Activated CD8-positive, alpha-beta T cell treated with anti-CD3 and anti-CD28 coated beads for 36 hours (primary cell): ENCODE data around the gene PRELID3B. TPM values are rescaled to one million over a fixed set of nuclear protein-coding genes. Genes with fewer than 3 reads are reported as not detected.

Source experiments
- ATAC-seq: fragments of 200-7000 bp; cut with Tn5 transposase; one replicate; pipeline ENCODE4 v1.10.0; 2021; ENCODE audit warnings: mild to moderate bottlenecking, moderate library complexity
- CTCF ChIA-PET: fragments of 350-600 bp; sonication (Branson Sonifier 250); formaldehyde crosslinking; loops from one replicate; lab custom pipeline; 2021; ENCODE audit warnings: antibody characterized with exemption; lab: Charles Lee
- POLR2A ChIA-PET: fragments of 350-600 bp; sonication (Branson Sonifier 250); formaldehyde crosslinking; loops from one replicate; lab custom pipeline; 2021; ENCODE audit warnings: antibody characterized with exemption; lab: Charles Lee
- DNase-seq: peaks from one replicate; pipeline ENCODE4 v3.0.0-alpha.2; 2020
- H3K27ac Mint-ChIP-seq: one replicate; pipeline ENCODE4 v1.8.0; 2021; ENCODE audit warnings: mild to moderate bottlenecking, mixed read lengths
- H3K27me3 Mint-ChIP-seq: one replicate; pipeline ENCODE4 v1.8.0; 2021; ENCODE audit warnings: mixed read lengths
- H3K36me3 Mint-ChIP-seq: one replicate; pipeline ENCODE4 v1.8.0; 2021; ENCODE audit warnings: low read depth, mixed read lengths
- H3K4me1 Mint-ChIP-seq: one replicate; pipeline ENCODE4 v1.8.0; 2021; ENCODE audit warnings: low read depth, mixed read lengths
- H3K4me3 Mint-ChIP-seq: one replicate; pipeline ENCODE4 v1.8.0; 2021; ENCODE audit warnings: mild to moderate bottlenecking, moderate library complexity, mixed read lengths
- H3K9me3 Mint-ChIP-seq: one replicate; pipeline ENCODE4 v1.8.0; 2021; ENCODE audit warnings: mixed read lengths
- intact Hi-C: fragments of 100-400 bp; cut with micrococcal nuclease; formaldehyde crosslinking; loops from one replicate; pipeline ENCODE4 v1.10.0; 2022
- total RNA-seq, 2 experiments: library from RNA; stranded (reverse); gene quantifications; one replicate each; pipeline ENCODE4 v1.2.3, GENCODE V29; 2021
- TF ChIP-seq, protein P1 (sequence below): fragments of 200-600 bp; IDR thresholded peaks from one replicate; pipeline ENCODE4 v1.8.0; 2022; ENCODE audit warnings: antibody characterized with exemption, mild to moderate bottlenecking

The PRELID3B gene
- total RNA-seq, 2 experiments from 2014 or later: 140 to 145 TPM

DNA sequence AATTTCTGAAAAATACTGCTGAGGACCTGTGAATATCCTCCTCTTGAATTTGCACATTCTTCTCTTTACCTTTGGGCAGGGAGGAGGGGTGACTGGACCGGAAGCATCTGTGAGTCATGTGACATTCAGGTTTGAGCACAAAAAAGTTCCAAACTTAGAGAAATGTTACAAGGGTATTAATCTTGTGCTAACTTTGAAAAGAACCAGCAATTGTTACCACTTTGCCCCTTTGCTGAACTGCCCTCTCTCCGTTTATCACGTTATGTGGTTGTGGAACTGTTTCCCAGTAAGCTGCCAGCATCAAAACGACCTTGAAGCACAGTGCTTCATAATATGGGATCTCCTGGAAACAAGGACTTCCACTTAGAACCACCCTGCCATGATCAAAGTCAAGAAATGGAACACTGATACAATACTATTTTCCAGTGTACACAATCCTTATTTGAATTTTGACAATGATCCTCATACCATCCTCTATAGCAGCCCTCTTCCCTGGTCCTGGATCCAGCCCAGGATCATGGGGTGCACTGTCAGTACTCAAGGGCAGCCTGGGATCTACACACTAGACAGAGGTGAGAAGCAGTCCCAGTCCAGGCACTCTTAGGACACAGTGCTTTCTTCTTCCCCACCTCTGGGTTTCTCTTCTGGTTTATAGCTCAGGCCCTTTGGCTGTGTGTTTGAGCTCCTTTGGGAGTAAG is 25.6 kb downstream of the PRELID3B start:
- CTCF ChIA-PET: no interaction called here

DNA sequence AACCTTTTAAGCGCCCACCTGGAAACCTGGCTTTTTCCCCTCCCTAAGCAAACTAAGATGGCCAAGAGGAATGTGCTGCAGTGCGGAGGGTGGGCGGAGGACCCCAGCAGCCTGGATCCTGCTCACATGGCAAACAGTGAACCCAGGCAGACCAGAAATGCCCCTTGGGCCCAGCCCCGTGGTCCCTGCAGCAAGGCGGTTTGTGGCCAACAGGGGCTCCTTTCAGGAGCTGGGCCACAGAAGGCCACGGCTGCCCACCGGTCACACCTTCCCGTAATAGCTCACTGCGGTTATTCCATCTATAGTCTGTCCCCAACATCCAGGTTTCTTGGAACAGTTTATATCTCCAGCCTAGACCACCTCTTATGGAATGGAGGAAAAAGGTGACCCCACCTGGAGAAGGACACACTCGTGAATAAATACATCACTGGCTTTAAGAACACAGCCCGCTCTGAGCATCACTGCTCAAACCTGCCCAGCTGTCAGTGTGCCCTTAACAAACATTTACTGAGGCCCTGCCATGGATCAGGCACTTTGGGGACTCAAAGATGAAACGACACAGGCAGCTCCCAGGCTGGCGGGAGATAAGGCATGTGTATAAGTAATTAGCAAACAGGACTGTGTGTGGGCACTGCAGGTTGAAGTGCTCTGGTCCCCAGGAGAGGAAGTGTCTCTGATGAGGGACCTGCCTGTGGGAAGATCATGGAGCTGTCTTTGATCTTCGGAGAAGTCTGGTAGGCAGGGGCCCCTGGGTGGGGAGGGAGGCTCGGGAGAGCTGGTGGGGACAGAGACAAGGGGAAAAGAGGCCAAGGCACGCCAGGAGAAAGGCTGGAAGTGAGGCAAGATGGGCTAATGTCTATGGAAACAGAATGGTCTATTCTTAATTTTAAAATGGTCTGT is 26.5 kb downstream of the PRELID3B start:
- ATAC-seq (no peak), DNase-seq (no peak)
- peak overlapping the region; percentile 57 for H3K27ac Mint-ChIP-seq
- no peaks in the 10 kb centered on the region for H3K9me3 Mint-ChIP-seq
- intact Hi-C loops: no loop called here
- peaks cover 42% of the 10 kb centered on the region for H3K4me1 Mint-ChIP-seq
- no peak overlapping the region for H3K4me3 Mint-ChIP-seq
- POLR2A ChIA-PET: interaction anchor here (1.2 to 1.3 kb wide), 2 partner anchors 16 to 20 kb away, joined by 3 to 5 read pairs; partner anchors contain the start of gene ATP5F1E
- CTCF ChIA-PET: no interaction called here
- no peaks in the 10 kb centered on the region for H3K27me3 Mint-ChIP-seq
- TF ChIP-seq, protein P1, sequence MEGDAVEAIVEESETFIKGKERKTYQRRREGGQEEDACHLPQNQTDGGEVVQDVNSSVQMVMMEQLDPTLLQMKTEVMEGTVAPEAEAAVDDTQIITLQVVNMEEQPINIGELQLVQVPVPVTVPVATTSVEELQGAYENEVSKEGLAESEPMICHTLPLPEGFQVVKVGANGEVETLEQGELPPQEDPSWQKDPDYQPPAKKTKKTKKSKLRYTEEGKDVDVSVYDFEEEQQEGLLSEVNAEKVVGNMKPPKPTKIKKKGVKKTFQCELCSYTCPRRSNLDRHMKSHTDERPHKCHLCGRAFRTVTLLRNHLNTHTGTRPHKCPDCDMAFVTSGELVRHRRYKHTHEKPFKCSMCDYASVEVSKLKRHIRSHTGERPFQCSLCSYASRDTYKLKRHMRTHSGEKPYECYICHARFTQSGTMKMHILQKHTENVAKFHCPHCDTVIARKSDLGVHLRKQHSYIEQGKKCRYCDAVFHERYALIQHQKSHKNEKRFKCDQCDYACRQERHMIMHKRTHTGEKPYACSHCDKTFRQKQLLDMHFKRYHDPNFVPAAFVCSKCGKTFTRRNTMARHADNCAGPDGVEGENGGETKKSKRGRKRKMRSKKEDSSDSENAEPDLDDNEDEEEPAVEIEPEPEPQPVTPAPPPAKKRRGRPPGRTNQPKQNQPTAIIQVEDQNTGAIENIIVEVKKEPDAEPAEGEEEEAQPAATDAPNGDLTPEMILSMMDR: no peak
- no peaks in the 10 kb centered on the region for H3K36me3 Mint-ChIP-seq

More for the DNA sequence above, 25.6 kb downstream of the PRELID3B start:
- Mint-ChIP-seq H3K27me3 (no peaks in the 10 kb centered on the region), H3K9me3 (no peaks in the 10 kb centered on the region), H3K4me3 (no peak overlapping the region), H3K36me3 (no peaks in the 10 kb centered on the region), H3K27ac (peak overlapping the region; percentile 27), H3K4me1 (peaks cover 38% of the 10 kb centered on the region)
- intact Hi-C loops: no loop called here
- DNase-seq: peak; percentile 49
- TF ChIP-seq, protein P1: no peak
- POLR2A ChIA-PET: interaction anchor here (0.6 to 3.1 kb wide), 3 partner anchors 10 to 185 kb away, joined by 4 to 13 read pairs (median 9); partner anchors contain the start of gene ATP5F1E
- ATAC-seq: peak; percentile 49

DNA sequence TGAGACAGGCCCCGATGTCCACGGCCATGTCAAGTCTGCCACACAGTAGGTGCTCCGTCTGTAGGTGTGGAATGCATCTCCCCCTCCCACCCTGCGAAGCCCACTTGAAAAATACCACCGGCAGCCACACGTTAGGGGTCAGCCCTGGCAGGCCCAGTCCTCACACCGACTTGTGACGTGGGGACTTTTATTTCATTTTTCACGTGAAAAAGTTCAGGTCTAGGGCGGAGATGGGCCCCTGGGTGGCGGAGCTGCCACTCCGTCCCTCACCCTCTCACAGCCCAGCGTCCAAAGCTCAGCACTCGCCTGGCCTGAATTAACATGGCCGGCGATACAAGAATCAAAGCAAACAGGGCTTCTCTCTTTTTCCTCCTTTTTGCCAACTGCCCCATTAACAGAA is 27.2 kb downstream of the PRELID3B start:
- H3K27me3 Mint-ChIP-seq: no peaks in the 10 kb centered on the region
- DNase-seq: no peak
- no peaks in the 10 kb centered on the region for H3K36me3 Mint-ChIP-seq
- CTCF ChIA-PET: interaction anchor here (0.9 kb wide), 1 partner anchor 11 kb away, joined by 3 read pairs; no protein-coding TSS in a partner anchor
- no peaks in the 10 kb centered on the region for H3K9me3 Mint-ChIP-seq
- POLR2A ChIA-PET: interaction anchor here (1.0 to 1.3 kb wide), 3 partner anchors 13 to 19 kb away, joined by 3 to 5 read pairs (median 3); partner anchors contain the start of gene ATP5F1E
- intact Hi-C loops: no loop called here
- no peak overlapping the region for H3K27ac Mint-ChIP-seq
- no peak for ATAC-seq
- H3K4me3 Mint-ChIP-seq: no peak overlapping the region
- H3K4me1 Mint-ChIP-seq: peaks cover 39% of the 10 kb centered on the region
- TF ChIP-seq, protein P1: no peak

DNA sequence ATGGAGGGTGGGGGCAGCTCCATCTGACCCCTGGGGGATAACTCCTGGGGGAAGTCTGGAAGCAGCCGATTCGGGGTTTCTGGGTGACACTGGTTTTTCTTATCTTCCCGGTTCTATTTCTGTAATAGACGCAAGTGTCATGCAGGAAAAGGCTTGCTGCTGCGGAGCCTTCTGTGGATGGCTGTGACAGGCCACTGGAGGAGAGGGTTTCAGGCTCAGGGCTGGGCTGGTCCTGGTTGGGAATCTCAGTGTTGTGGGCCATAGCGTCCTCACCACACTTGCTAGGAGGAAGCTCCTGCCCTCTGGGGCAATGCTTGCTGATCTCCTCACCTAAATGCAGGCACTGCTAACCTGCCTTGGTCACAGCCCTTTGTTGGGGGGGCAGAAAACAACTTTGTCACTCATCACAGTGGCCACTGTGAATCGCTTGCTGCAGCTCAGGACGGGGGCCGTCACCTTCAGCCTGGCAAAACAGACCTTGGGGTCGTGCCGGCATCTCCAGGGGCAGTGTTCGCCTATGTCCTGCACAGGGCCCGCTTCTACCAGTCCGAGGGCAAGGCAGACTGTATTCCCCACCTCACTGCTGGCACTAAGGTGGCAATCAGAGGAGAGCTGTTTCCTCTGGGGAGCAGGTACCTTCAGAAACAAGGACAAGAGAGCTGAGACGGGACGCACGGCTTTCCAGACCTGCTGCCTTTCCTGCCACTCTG is 27.8 kb downstream of the PRELID3B start:
- POLR2A ChIA-PET: interaction anchor here (0.7 to 1.4 kb wide), 6 partner anchors 9 to 19 kb away, joined by 3 to 5 read pairs (median 3); partner anchors contain the start of gene ATP5F1E
- no peak for DNase-seq
- TF ChIP-seq, protein P1: no peak
- no peak for ATAC-seq
- Mint-ChIP-seq H3K4me1 (peaks cover 39% of the 10 kb centered on the region), H3K27ac (no peak overlapping the region), H3K27me3 (no peaks in the 10 kb centered on the region), H3K9me3 (no peaks in the 10 kb centered on the region), H3K36me3 (no peaks in the 10 kb centered on the region), H3K4me3 (no peak overlapping the region)
- CTCF ChIA-PET: interaction anchor here (0.9 kb wide), 1 partner anchor 12 kb away, joined by 3 read pairs; no protein-coding TSS in a partner anchor
- intact Hi-C loops: no loop called here
